Ecto neural progenitor cell (in vitro differentiated cells): Measurements from ENCODE around the gene OR52D1.

Experiments
- DNase-seq: peaks from one replicate; pipeline ENCODE4 v3.0.0-alpha.2; 2018; ENCODE audit warnings: low spot score

The OR52D1 gene

DNA sequence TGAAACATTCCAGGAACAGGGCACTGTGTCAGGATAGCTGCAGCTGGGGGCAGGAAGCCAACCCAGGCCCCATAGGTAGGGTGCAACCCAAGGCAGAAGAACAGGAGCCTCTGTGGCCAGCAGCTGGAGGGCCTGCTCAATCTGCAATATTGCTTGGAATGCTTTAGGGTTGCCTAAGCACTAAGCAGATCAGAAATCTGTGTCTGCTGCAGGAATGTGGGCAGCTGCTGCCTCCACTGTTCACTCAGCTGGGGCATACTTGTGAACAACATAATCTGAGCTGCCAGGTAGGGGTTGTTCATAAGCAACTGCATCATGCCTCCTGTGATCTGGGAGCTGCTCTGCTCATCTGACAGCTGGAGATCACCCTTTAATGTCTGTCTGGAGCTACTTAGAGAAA is 26.4 kb downstream of the OR52D1 start:
- DNase-seq, result no peak

DNA sequence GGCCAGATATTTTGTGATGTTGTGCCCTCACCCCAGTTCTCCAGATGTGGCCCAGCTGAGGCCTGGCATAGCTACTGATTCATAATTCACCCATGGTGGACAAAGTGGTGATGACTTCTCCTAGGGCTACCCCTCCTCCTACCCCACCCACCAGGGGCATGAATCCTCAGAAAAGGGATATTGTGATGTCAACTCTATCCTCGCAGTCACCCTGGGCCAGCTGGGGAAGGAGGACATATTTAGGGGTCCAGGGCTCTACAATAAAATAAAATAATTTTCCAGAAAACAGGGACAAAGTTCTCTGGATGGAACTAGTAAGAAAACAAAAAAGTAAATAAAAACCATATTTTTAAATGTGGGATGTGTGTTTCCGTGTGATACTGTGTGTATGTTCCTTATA is 28.1 kb downstream of the OR52D1 start, which contains the start of gene UBQLNL:
TSS of gene UBQLNL (minus strand) at position 101 of the 400 bp plus-strand sequence. CDS start 258 bp downstream, outside the sequence.
- DNase-seq, result no peak

DNA sequence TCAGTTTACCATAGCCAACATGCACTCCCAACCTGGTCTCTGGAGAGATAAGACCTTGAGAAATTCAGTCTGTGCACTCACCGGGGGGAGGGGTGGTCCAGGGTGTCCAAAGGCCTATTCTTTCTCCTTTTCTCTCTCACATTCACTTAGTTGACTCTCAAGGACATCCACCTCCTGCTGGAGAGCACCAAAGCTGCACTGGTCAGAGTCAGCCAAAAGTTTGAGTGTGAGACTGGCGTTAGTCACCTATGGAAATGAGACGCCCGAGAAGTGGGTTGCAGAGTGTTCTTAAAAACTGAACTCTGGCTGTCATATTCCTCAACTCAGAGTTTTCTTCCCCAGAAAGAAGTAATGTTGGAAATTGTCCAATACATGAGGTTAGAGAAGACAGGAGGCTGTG is 33.1 kb downstream of the OR52D1 start:
- no peak for DNase-seq

DNA sequence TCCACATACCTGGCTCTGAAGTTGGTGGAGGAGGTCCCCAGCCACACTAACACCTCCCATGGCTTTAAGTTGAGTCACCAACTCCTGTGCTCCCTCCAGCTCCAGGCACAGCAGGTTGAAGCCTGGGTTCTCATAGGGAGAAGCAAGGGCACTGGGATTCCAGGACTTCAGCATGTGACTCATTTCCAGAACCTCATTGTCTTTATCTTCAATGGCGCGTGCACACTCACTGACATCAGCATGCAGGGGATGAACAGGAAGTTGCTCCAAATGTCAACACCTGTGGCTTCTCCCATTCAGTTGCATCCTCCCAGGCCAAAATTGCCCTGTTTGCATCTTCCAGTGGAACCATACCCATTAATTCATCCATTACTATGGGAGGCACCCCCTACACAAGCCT is 33.8 kb downstream of the OR52D1 start:
- DNase-seq, result no peak

DNA sequence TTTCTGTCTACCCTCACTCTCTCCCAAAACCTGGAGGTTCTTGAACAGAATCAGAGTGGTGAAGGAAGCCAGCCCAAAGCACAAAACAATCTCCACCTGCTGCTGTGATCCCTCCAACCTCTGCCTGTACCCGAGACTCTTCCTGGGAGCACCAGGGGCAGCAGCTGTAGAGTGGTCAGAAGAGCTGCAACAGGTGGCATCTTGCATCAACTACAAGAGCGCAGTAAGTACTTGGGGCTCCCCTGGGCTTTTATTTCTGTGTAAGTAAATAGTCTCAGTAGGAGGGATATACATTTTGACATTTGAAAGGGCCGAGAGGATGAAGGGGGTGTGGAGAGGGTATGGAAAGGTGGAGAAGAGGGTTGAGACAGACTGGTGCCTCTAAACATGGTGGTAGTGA is 36.3 kb downstream of the OR52D1 start:
- DNase-seq, result no peak

DNA sequence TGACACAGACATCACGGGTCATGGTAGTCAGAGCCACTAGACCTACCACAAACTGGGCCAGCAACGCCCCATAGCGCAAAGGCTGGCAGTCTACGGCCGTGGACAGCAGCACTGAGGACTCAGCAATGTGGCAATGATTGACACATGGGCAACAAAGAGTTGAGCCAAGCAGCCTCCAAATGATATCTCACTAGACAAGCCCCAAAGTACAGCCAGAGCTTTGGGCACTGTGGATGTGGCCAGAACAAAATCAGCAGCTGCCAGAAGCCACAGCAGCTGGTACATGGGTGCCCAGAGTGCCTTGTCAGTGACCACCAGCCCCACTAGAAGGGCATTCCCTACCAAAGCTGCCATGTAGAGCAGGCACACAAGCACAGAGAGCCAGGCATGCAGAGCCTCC is 39.2 kb downstream of the OR52D1 start:
- DNase-seq, result no peak

DNA sequence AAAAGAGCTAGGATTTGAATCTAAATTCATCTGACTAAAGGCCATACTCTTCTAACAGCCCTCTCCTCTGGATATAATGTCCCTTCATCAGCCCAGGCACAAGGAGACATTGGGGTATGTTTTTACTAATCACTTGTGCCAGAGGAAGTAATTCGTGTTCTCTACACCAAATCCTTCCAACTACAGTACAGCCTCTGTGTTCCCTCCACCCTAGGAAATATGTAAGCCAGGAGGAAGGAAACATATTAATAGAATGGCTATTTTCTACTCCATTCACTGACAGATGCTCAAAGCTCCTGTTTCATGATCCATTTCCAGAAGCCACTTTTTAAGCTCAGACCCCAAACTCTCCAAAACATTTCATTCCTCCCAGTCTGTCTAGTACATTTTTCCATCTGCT is 40.0 kb downstream of the OR52D1 start:
- DNase-seq, result no peak

DNA sequence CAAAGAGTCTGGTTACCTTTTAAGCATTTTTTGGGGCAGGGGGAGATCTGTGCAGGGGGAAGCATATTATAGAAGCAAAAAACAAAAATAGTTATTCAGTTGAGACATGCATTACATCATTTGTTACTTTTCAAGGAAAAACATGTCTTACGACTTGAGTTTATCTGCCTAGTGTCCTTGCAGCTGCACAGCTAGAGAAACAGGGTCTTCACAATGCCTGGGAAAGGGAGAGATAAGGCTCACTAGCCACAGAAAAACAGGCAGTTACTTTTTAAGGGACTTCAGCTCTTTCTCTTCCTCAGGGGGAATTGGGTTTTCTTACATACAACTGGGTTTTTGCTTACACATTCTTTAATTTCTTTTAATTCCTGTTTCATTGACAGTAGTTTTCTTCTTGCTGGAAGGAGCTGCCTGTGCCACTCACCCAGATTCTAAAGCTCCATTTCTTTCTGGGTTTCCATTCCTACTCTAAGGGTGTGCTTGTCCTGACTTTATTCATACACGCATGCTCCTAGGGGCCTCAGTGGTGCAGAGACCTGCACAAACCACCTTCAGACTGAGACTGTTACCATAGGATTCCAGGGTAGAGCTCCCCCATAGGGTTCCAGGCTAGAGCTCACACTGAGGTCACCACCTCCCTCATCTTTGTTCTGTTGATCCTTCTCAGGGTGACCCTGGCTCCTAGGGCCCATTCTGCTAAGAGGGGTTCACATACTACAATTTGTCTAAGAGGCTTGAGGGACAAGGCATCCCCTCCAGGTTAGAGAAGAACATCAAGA is 42.8 kb downstream of the OR52D1 start:
- DNase-seq, result no peak

DNA sequence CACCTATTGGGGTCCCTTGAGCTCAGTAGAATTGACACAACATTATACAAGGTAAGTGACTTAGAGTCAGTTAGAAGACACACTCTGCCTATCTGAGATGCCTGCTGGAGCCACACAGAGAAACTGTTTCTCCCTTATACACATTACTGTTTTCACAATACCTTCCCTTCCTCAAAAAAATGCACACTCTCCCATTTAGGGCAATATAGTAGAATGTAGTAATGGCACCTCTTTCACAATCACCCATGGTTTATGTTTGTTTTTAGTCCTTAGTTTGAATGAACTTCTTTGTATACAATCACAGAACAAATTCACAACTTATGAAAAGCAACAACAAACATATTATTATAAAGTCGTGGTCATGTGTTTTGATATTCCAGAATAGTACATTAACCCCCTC is 45.6 kb downstream of the OR52D1 start:
- DNase-seq, result no peak

DNA sequence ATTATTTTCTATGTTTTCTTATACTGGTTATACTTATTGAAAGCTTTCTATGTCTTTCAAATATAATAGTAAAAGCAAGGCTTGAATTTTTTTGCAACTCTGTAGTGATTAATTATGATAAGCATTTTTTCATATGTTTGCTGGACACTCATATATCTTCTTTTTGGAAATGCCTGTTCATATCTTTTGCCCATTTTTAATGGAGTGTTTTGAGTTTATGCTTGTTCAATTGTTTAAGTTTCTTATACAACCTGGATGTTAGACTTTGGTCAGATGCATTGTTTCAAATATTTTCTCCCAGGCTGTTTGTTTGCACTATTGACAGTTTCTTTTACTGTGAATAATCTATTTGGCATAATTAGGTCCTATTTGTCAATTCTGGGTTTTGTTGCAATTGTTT is 48.0 kb downstream of the OR52D1 start:
- DNase-seq, result no peak
